Natural killer cell (primary cell): ENCODE results near the gene TSPYL1. TPM values are rescaled to one million over a fixed set of nuclear protein-coding genes. Genes with fewer than 3 reads are reported as not detected.
"Not testable (repeated sequence)": the region's sequence is repeated elsewhere in the genome, so short reads cannot be mapped to it uniquely, and the experiment has no call there.

Source experiments
- ATAC-seq, 3 donors: fragments of 150-1000 bp in 2 of 3; fragments of 200-7000 bp in 1 of 3; cut with Tn5 transposase; 1 replicate in 1 of 3; 2 replicates in 2 of 3; pipeline ENCODE4 v1.10.0; 2021; ENCODE audit warnings: mild to moderate bottlenecking in 2 of 3, moderate library complexity in 2 of 3
- DNase-seq, 2 donors: peaks; one replicate each; pipeline versions ENCODE4 v3.0.0 to v3.0.0-alpha.2; 2013 to 2021; ENCODE audit warnings: mixed read lengths in 1 of 2
- H3K27ac ChIP-seq: one replicate; pipeline ENCODE4 v1.5.1; 2013; ENCODE audit warnings: mild to moderate bottlenecking, low read length
- H3K27me3 ChIP-seq: one replicate; pipeline ENCODE4 v1.6.1; 2013; ENCODE audit warnings: low read length; ENCODE audit not compliant: control insufficient read depth, insufficient read depth
- H3K36me3 ChIP-seq: one replicate; pipeline ENCODE4 v1.6.1; 2013; ENCODE audit warnings: low read length; ENCODE audit not compliant: control insufficient read depth, insufficient read depth
- H3K4me1 ChIP-seq: one replicate; pipeline ENCODE4 v1.6.1; 2013; ENCODE audit warnings: low read length; ENCODE audit not compliant: control insufficient read depth, insufficient read depth
- H3K4me3 ChIP-seq: one replicate; pipeline ENCODE4 v1.5.1; 2013; ENCODE audit warnings: low read length
- H3K9me3 ChIP-seq: one replicate; pipeline ENCODE4 v1.6.1; 2013; ENCODE audit warnings: low read length; ENCODE audit not compliant: control insufficient read depth, insufficient read depth
- H3K27ac Mint-ChIP-seq, 2 donors: one replicate each; pipeline ENCODE4 v1.8.0; 2022; ENCODE audit warnings: mild to moderate bottlenecking in 2 of 2, mixed read lengths in 2 of 2, moderate library complexity in 1 of 2
- H3K27me3 Mint-ChIP-seq, 2 donors: one replicate each; pipeline ENCODE4 v1.8.0; 2022; ENCODE audit warnings: low read depth in 2 of 2, mixed read lengths in 2 of 2
- H3K36me3 Mint-ChIP-seq: one replicate; pipeline ENCODE4 v1.8.0; 2022; ENCODE audit warnings: mixed read lengths
- H3K4me1 Mint-ChIP-seq, 2 donors: one replicate each; pipeline ENCODE4 v1.8.0; 2022; ENCODE audit warnings: mixed read lengths in 2 of 2
- H3K4me3 Mint-ChIP-seq: one replicate; pipeline ENCODE4 v1.8.0; 2022; ENCODE audit warnings: mild to moderate bottlenecking, moderate library complexity, mixed read lengths
- H3K9me3 Mint-ChIP-seq, 2 donors: one replicate each; pipeline ENCODE4 v1.8.0; 2022; ENCODE audit warnings: mixed read lengths in 2 of 2
- WGBS: methylation state at CpG from one replicate; pipeline ENCODE4 v1.1.7; 2013; ENCODE audit warnings: missing lambda C conversion rate; ENCODE audit not compliant: insufficient coverage; 5-methylcytosine and 5-hydroxymethylcytosine counted together
- intact Hi-C: fragments of 100-400 bp; cut with micrococcal nuclease; formaldehyde crosslinking; loops from one replicate; pipeline ENCODE4 v1.14.2; 2022
- total RNA-seq, 4 donors: library from RNA; stranded (reverse); fragments of 120-200 nt in 1 of 4; gene quantifications; one replicate each; pipeline versions ENCODE4 v1.2.3 to v1.2.4, GENCODE V29; 2013 to 2022
- TF ChIP-seq, protein P1 (sequence below): fragments of 200-600 bp; IDR thresholded peaks from one replicate; pipeline ENCODE4 v1.8.0; 2022; ENCODE audit warnings: antibody characterized with exemption

The TSPYL1 gene
- total RNA-seq, 3 donors from 2014 or later (not counting 1 experiment from before 2014, with no cell fraction given) = 134 to 143 (median 142) TPM

- intact Hi-C loops = loop anchor here (1.0 to 2.0 kb wide), 2 partner anchors 245 to 273 kb away; no protein-coding TSS in a partner anchor
- peak in 1 of 2 donors; percentile 74 for DNase-seq
These were observed 8.1 kb upstream of the TSPYL1 start for GRCh38 chr6:116287689-116288282.

DNA sequence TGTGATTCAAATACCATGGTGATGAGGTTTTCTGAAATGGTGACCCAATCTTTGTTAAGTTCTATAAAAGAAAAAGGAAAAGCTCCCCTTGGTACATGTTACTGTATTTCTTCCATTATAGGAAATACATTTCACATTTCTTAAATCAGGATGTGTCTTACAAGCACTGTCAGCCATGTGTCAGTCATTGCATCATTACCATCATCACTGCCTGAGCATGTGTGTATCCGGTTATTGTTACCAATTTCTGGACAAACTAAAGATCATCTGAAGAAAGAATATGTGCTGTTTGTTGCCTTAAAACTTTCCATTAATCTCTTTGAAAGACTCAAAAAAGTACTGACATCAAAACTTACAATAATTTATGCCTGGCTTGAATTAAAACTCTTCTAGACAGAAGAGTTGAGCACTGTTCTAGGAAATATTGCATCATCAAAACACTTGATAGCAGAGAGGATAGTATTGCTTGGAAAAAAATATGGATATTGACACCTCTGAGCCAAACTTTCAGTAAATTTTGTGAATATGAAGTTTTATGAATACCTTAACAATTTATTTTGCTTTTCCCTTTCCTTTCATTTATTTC is 7.1 kb upstream of the TSPYL1 start:
- intact Hi-C loops = loop anchor here (1.0 to 2.0 kb wide), 2 partner anchors 245 to 274 kb away; no protein-coding TSS in a partner anchor
- H3K27me3 Mint-ChIP-seq = no peaks in the 10 kb centered on the region

More at GRCh38 chr6:116287689-116288282, 8.1 kb upstream of the TSPYL1 start:
- TF ChIP-seq, protein P1, sequence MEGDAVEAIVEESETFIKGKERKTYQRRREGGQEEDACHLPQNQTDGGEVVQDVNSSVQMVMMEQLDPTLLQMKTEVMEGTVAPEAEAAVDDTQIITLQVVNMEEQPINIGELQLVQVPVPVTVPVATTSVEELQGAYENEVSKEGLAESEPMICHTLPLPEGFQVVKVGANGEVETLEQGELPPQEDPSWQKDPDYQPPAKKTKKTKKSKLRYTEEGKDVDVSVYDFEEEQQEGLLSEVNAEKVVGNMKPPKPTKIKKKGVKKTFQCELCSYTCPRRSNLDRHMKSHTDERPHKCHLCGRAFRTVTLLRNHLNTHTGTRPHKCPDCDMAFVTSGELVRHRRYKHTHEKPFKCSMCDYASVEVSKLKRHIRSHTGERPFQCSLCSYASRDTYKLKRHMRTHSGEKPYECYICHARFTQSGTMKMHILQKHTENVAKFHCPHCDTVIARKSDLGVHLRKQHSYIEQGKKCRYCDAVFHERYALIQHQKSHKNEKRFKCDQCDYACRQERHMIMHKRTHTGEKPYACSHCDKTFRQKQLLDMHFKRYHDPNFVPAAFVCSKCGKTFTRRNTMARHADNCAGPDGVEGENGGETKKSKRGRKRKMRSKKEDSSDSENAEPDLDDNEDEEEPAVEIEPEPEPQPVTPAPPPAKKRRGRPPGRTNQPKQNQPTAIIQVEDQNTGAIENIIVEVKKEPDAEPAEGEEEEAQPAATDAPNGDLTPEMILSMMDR = peak; percentile 95
- peak; percentile 82 to 96 (median 94) for ATAC-seq
- WGBS = 93% methylated on average over 2 of the region's 2 CpGs
- no peaks in the 10 kb centered on the region for H3K4me1 ChIP-seq
- H3K9me3 ChIP-seq = no peaks in the 10 kb centered on the region
- no peaks in the 10 kb centered on the region for H3K27me3 Mint-ChIP-seq
- H3K27ac Mint-ChIP-seq = no peak overlapping the region
- H3K36me3 ChIP-seq = no peaks in the 10 kb centered on the region
- no peaks in the 10 kb centered on the region for H3K27me3 ChIP-seq
- H3K4me3 ChIP-seq = no peak overlapping the region
- no peaks in the 10 kb centered on the region for H3K4me1 Mint-ChIP-seq
- H3K9me3 Mint-ChIP-seq = no peaks in the 10 kb centered on the region
- no peak overlapping the region for H3K27ac ChIP-seq
- H3K4me3 Mint-ChIP-seq = no peak overlapping the region
- H3K36me3 Mint-ChIP-seq = no peaks in the 10 kb centered on the region

GRCh38 chr6:116284984-116285383 is 5.3 kb upstream of the TSPYL1 start:
- ATAC-seq, H3K4me3 ChIP-seq, intact Hi-C loops, H3K27me3 Mint-ChIP-seq, H3K27me3 ChIP-seq, H3K9me3 ChIP-seq, H3K36me3 ChIP-seq, DNase-seq, H3K27ac ChIP-seq, H3K36me3 Mint-ChIP-seq, H3K4me3 Mint-ChIP-seq, H3K4me1 Mint-ChIP-seq, H3K4me1 ChIP-seq, H3K9me3 Mint-ChIP-seq, H3K27ac Mint-ChIP-seq: not testable (repeated sequence)
- 100% methylated on average over 2 of the region's 4 CpGs for WGBS

More for the DNA sequence above, 7.1 kb upstream of the TSPYL1 start:
- Histone ChIP-seq H3K27me3 (no peaks in the 10 kb centered on the region), H3K4me3 (no peak overlapping the region), H3K27ac (no peak overlapping the region), H3K9me3 (no peaks in the 10 kb centered on the region), H3K4me1 (no peaks in the 10 kb centered on the region), H3K36me3 (no peaks in the 10 kb centered on the region)
- Mint-ChIP-seq H3K9me3 (no peaks in the 10 kb centered on the region), H3K36me3 (no peaks in the 10 kb centered on the region), H3K27ac (no peak overlapping the region), H3K4me1 (no peaks in the 10 kb centered on the region), H3K4me3 (no peak overlapping the region)
- ATAC-seq (no peak), DNase-seq (no peak)
- WGBS = 100% methylated on average over 1 of the region's 1 CpG
- TF ChIP-seq, protein P1 = no peak

DNA sequence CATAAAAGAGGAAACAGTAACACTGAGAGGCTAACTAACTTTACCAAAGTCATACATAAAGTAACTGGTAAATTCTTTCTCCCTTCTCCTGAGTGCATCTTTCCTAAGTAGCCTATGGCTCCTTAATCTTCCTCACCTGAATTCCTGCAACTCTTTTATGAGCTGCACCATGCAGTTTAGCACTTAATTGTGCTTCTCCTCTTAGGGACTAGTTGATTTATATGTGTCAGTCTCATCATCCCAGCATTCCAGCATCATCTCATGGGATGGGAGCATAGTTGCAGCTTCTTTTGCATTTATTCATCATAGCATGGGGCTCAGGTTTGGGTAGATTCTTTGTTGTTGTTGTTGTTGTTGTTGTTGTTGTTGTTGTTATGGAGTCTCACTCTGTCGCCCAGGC is 3.5 kb upstream of the TSPYL1 start:
- Mint-ChIP-seq H3K4me1 (peaks cover 26 to 27% of the 10 kb centered on the region in 2 donors), H3K27me3 (no peaks in the 10 kb centered on the region), H3K9me3 (no peaks in the 10 kb centered on the region), H3K36me3 (no peaks in the 10 kb centered on the region), H3K27ac (no peak overlapping the region), H3K4me3 (no peak overlapping the region)
- intact Hi-C loops = no loop called here
- WGBS = 100% methylated on average over 1 of the region's 1 CpG
- Histone ChIP-seq H3K36me3 (peaks cover 4% of the 10 kb centered on the region), H3K4me1 (peaks cover 9% of the 10 kb centered on the region), H3K27ac (no peak overlapping the region), H3K9me3 (no peaks in the 10 kb centered on the region), H3K27me3 (no peaks in the 10 kb centered on the region), H3K4me3 (no peak overlapping the region)
- DNase-seq (no peak), ATAC-seq (no peak)
- TF ChIP-seq, protein P1 = no peak
